IPS-18c (cell line): ENCODE measurements around the gene AFAP1L1.
"Not testable (repeated sequence)": the region's sequence is repeated elsewhere in the genome, so short reads cannot be mapped to it uniquely, and the experiment has no call there.

Experiments used
- H3K4me3 ChIP-seq: 2 replicates; pipeline ENCODE4 v1.7.0; 2013; ENCODE audit warnings: low read depth, mild to moderate bottlenecking, low read length, moderate library complexity; ENCODE audit not compliant: insufficient read depth
- H3K9me3 ChIP-seq: one replicate; pipeline ENCODE4 v1.6.1; 2013; ENCODE audit warnings: mild to moderate bottlenecking, low read length, moderate library complexity; ENCODE audit not compliant: control insufficient read depth, insufficient read depth

The AFAP1L1 gene

DNA sequence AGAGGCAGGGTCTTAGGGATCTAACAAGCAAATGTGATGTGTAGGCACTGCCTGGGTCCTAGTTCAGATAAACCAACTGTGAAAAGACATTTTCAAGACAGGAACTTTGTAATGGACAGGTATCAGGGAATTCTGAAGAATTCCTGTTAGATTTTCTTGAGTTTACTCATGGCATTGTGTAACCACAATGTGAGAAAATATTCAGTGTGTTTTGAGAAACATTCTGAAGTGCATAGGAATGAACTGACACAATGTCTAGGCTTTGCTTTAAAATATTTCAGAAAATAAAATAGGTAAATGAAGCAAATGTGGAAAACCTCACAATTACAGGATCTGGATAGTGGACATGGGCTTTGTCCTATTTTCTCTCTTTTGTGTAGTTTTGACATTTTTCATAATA, 15.2 kb upstream of the AFAP1L1 start:
- H3K9me3 ChIP-seq, result no peaks in the 10 kb centered on the region
- no peak overlapping the region for H3K4me3 ChIP-seq

GRCh38 chr5:149257131-149257530, 14.5 kb upstream of the AFAP1L1 start:
- Histone ChIP-seq H3K9me3 (no peaks in the 10 kb centered on the region), H3K4me3 (no peak overlapping the region)

GRCh38 chr5:149257889-149258705, 13.6 kb upstream of the AFAP1L1 start:
- H3K4me3 ChIP-seq, result no peak overlapping the region
- no peaks in the 10 kb centered on the region for H3K9me3 ChIP-seq

GRCh38 chr5:149260761-149261160, 10.9 kb upstream of the AFAP1L1 start:
- H3K9me3 ChIP-seq, result no peaks in the 10 kb centered on the region
- no peak overlapping the region for H3K4me3 ChIP-seq

DNA sequence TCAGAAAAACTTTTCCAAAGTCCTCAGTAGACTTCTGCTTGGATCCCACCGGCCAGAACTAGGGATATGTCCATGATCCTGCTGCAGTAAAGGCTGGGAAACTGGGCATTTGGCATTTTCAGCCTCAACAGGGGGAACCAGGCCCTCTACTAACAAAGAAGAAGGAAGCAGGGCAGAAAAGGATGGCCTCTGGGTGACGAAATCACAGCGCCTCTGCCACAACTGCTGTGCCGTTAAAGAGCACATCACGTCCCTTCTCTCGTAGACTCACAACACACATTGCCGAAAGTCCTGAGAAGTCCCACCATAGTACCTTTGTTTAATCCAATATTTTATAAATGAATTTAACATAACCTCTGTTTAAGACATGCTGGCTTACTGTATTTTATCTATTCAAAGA, 10.4 kb upstream of the AFAP1L1 start:
- H3K4me3 ChIP-seq, result no peak overlapping the region
- H3K9me3 ChIP-seq, result no peaks in the 10 kb centered on the region

GRCh38 chr5:149262315-149262714, 9.3 kb upstream of the AFAP1L1 start:
- Histone ChIP-seq H3K4me3 (no peak overlapping the region), H3K9me3 (no peaks in the 10 kb centered on the region)

GRCh38 chr5:149264439-149265067, 7.1 kb upstream of the AFAP1L1 start:
- no peaks in the 10 kb centered on the region for H3K9me3 ChIP-seq

DNA sequence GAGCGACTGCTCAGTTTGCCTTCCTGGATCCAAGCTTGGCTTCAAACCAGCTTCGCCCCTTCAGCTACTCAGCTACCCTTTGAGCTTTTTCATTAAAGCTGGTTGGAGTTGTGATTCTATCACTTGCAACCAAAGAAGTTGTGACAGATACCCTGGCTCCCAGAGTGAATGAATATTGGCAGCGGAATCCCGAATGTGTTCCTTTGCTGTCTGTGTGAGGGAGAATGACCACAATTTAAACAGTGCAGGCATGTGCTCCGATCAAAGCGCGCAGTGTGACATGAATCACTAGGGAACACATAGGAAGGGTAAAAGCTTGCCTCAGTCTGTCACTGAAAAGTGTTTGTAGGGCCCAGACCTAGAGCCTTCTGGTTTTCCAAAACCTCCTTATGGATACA, 6.6 kb upstream of the AFAP1L1 start:
- Histone ChIP-seq H3K4me3 (no peak overlapping the region), H3K9me3 (no peaks in the 10 kb centered on the region)

More at GRCh38 chr5:149264439-149265067, 7.1 kb upstream of the AFAP1L1 start:
- H3K4me3 ChIP-seq, result no peak overlapping the region

- no peaks in the 10 kb centered on the region for H3K9me3 ChIP-seq
- H3K4me3 ChIP-seq, result no peak overlapping the region
Observed at GRCh38 chr5:149265597-149265996, 6.1 kb upstream of the AFAP1L1 start.

DNA sequence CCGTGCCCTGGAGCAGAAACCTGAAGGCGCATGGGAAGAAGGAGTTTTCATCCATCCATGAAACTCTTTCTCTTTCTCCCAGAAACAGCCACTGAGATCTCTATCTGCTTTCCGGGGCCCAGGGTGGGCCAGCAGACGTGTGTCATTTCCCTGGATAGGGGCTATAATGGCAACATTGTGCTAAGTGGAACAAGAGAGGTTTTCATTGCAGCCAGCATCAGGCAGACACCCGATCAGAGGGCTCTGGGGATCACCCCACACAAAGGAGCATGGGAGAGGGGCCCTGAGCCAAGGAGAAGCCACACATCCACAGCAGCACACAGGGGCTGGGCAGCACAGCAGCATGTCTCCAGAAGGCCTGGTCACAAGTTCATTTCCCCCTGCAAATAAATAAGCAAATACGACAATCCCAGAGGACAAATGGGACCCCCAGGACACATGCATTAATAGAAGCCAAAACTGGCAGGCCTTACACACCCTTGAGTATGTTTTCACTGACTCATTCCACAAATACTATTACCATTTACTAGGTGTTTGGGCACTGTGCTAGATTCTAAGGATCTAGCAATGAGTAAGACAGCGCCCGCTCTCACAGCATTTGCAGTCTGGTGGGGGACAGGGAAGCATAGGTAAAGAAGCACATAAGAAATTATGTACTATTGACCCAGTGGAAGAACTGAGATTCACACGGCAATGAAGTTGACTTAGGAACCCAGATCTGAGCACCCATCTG, 4.3 kb upstream of the AFAP1L1 start:
- Histone ChIP-seq H3K9me3 (no peaks in the 10 kb centered on the region), H3K4me3 (no peak overlapping the region)

DNA sequence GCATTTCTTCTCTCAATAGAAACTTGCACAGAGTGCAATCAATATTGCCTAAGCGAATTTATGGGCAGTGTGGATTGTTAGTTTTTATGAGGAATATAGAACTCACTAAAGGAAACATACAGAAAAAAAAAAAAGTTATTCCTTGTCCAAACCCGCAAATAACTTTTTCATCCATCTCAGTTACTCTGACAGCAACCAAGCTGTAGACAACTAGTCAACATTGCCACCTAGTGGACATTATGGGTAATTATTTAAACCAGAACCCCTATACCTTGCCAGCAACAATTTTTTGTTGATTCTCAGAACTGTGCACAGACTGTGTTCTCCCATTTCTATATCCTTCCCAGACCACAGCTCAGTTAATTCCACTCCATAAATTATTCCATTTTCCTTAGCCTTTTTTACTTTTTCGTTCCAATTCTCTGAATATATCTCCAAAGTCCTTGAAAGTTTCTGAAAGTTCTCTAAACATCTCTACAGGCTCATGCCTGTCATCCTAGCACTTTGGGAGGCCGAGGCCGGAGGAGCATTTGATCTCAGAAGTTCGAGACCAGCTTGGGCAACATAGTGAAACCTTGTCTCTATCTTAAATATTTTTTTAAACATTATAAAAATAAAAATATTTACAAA, 2.6 kb upstream of the AFAP1L1 start:
- no peaks in the 10 kb centered on the region for H3K9me3 ChIP-seq
- H3K4me3 ChIP-seq, result no peak overlapping the region

- Histone ChIP-seq H3K4me3 (peak overlapping the region; percentile 73), H3K9me3 (no peaks in the 10 kb centered on the region)
Observed at GRCh38 chr5:149271195-149271715, 404 bp upstream of the AFAP1L1 start.

DNA sequence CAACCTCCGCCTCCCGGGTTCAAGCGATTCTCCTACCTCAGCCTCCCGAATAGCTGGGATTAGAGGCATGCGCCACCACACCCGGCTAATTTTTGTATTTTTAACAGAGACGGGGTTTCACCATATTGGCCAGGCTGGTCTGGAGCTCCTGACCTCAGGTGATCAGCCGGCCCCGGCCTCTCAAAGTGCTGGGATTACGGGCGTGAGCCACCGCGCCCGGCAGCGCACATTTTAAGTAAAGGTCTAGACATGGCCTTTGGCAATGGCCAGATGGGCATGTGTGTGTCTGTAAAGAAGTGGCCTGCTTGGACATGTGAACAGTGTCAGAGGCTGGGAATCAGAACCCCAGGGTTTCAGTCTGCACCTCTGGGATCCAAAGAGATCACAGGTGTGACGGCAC, 1.1 kb downstream of the AFAP1L1 start:
- peak overlapping the region; percentile 73; the same call in 1 of the 2 replicates for H3K4me3 ChIP-seq
- not testable (repeated sequence) for H3K9me3 ChIP-seq

- Histone ChIP-seq H3K9me3 (no peaks in the 10 kb centered on the region), H3K4me3 (no peak overlapping the region)
Observed at GRCh38 chr5:149273237-149273636, 1.6 kb downstream of the AFAP1L1 start.

DNA sequence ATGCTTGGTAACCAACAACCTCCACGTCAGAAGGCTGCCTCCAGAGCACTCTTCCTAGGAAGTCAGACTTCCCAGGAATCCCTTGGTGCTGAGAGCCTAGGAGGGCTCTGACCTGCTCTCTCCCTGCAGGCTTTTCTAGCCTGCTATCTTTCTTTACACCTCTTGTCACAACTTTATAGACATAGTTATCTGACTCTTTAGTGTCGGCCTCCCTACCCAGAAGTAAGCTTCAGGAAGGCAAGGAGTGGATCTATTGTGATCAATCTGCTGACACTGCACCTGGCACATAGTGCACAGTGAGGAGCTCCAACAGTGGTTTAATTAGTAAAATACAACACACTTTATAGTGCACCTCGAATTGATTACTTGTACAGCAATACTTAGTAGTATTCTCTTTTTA, 2.3 kb downstream of the AFAP1L1 start:
- no peak overlapping the region for H3K4me3 ChIP-seq

DNA sequence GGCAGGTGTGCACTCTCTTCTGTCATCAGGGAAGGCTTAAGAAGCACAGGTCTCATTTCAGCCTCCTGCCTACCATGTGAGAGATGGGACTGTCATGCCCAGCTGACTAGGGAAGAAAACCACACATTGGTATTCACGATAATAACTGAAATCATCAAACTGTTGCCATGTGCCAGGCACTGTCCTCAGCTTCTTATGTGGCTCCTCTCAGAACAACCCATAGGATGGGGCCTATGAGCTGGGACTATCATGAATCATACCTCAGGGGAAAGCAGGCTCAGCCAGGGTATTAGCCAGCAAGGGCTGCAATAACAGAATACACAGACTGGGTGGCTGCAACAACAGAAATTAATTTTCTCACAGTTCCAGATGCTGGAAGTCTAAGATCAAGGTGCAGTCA, 3.3 kb downstream of the AFAP1L1 start:
- no peak overlapping the region for H3K4me3 ChIP-seq
- no peaks in the 10 kb centered on the region for H3K9me3 ChIP-seq

More for the DNA sequence above, 2.3 kb downstream of the AFAP1L1 start:
- H3K9me3 ChIP-seq, result no peaks in the 10 kb centered on the region

- no peak overlapping the region for H3K4me3 ChIP-seq
- no peaks in the 10 kb centered on the region for H3K9me3 ChIP-seq
Observed at GRCh38 chr5:149277801-149278200, 6.1 kb downstream of the AFAP1L1 start.
